H1 (cell line): ENCODE measurements around the gene BROX. TPM values are rescaled to one million over a fixed set of nuclear protein-coding genes. Genes with fewer than 3 reads are reported as not detected.
"Not testable (repeated sequence)": the region's sequence is repeated elsewhere in the genome, so short reads cannot be mapped to it uniquely, and the experiment has no call there.

Experiments used
- CTCF ChIA-PET: fragments of 300-600 bp; sonication (Branson Sonifier 250); formaldehyde crosslinking; loops from one replicate; lab custom pipeline; 2021; ENCODE audit not compliant: partially characterized antibody; lab: Charles Lee
- POLR2A ChIA-PET: fragments of 300-600 bp; sonication (Branson Sonifier 250); formaldehyde crosslinking; loops from one replicate; lab custom pipeline; 2021; ENCODE audit warnings: inconsistent platforms; ENCODE audit not compliant: partially characterized antibody; lab: Charles Lee
- DNase-seq, 2 experiments: peaks; one replicate each; pipeline versions ENCODE4 v3.0.0 to v3.0.0-alpha.2; 2010 to 2022; ENCODE audit warnings: low spot score in 2 of 2, low read depth in 1 of 2, mixed read lengths in 1 of 2
- FAIRE-seq: peaks from 2 replicates; lab custom pipeline; 2011; peaks lifted over from hg19 to GRCh38; lab: Jason Lieb, UNC
- H2AFZ ChIP-seq: 2 replicates; pipeline ENCODE4 v1.8.1; 2012; ENCODE audit warnings: low read length, inconsistent platforms
- H2AK5ac ChIP-seq: 2 replicates; pipeline ENCODE4 v1.6.1; 2013; ENCODE audit warnings: low read depth, low read length
- H2BK120ac ChIP-seq: replicated peaks from 2 replicates; pipeline ENCODE3; 2013; ENCODE audit warnings: low read depth, low read length, inconsistent platforms
- H2BK12ac ChIP-seq: 2 replicates; pipeline ENCODE4 v1.6.1; 2013; ENCODE audit warnings: low read depth, low read length
- H2BK15ac ChIP-seq: 2 replicates; pipeline ENCODE4 v1.6.1; 2013; ENCODE audit warnings: low read length
- H2BK20ac ChIP-seq: 2 replicates; pipeline ENCODE4 v1.6.1; 2013; ENCODE audit warnings: low read length
- H2BK5ac ChIP-seq: 2 replicates; pipeline ENCODE4 v1.6.1; 2013; ENCODE audit warnings: low read depth, low read length
- H3K14ac ChIP-seq: 2 replicates; pipeline ENCODE4 v1.6.1; 2013; ENCODE audit warnings: inconsistent platforms; ENCODE audit not compliant: insufficient read length
- H3K18ac ChIP-seq: 2 replicates; pipeline ENCODE4 v1.6.1; 2013; ENCODE audit warnings: low read length; ENCODE audit errors: extremely low read depth
- H3K23ac ChIP-seq: 2 replicates; pipeline ENCODE4 v1.6.1; 2013; ENCODE audit warnings: inconsistent platforms; ENCODE audit not compliant: insufficient read length
- H3K23me2 ChIP-seq: 2 replicates; pipeline ENCODE4 v1.6.1; 2013; ENCODE audit warnings: low read depth, low read length
- H3K27ac ChIP-seq: 2 replicates; pipeline ENCODE4 v1.6.1; 2011; ENCODE audit warnings: low read depth, low read length, inconsistent platforms
- H3K27me3 ChIP-seq, 4 experiments: replicated peaks in 1 of 4; 1 replicate in 1 of 4; 2 replicates in 3 of 4; pipeline versions ENCODE4 v1.6.1 to v1.8.1; 2011 to 2013; ENCODE audit warnings: low read length in 3 of 4, mild to moderate bottlenecking in 3 of 4, inconsistent platforms in 2 of 4, mixed read lengths in 2 of 4, moderate library complexity in 1 of 4; ENCODE audit not compliant: control insufficient read depth in 3 of 4, insufficient read depth in 3 of 4; ENCODE audit errors: extremely low read depth in 1 of 4
- H3K36me3 ChIP-seq, 4 experiments: 2 replicates each; pipeline versions ENCODE4 v1.6.1 to v1.8.1; 2011 to 2013; ENCODE audit warnings: mild to moderate bottlenecking in 4 of 4, low read length in 3 of 4, moderate library complexity in 2 of 4, control low read depth in 1 of 4, inconsistent platforms in 1 of 4; ENCODE audit not compliant: insufficient read depth in 4 of 4, control insufficient read depth in 2 of 4
- H3K4ac ChIP-seq: replicated peaks from 2 replicates; pipeline ENCODE3; 2013; ENCODE audit warnings: low read length, low read depth, mixed read lengths, inconsistent platforms; ENCODE audit not compliant: insufficient read length
- H3K4me1 ChIP-seq, 4 experiments: replicated peaks in 1 of 4; 1 replicate in 1 of 4; 2 replicates in 3 of 4; pipeline versions ENCODE4 v1.6.1 to v1.8.1; 2011 to 2013; ENCODE audit warnings: low read length in 3 of 4, inconsistent platforms in 2 of 4, mixed read lengths in 1 of 4; ENCODE audit not compliant: insufficient read depth in 4 of 4, control insufficient read depth in 3 of 4
- H3K4me2 ChIP-seq, 2 experiments: 2 replicates each; pipeline versions ENCODE4 v1.6.1 to v1.8.1; 2011 to 2013; ENCODE audit warnings: low read depth in 2 of 2, low read length in 2 of 2, control low read depth in 1 of 2, inconsistent platforms in 1 of 2, mild to moderate bottlenecking in 1 of 2; ENCODE audit not compliant: insufficient read depth in 1 of 2
- H3K4me3 ChIP-seq, 4 experiments: fragments of 200-600, 300-600 bp in 1 of 4; sonication (generic), shearing (Covaris generic), sonication (Bioruptor Twin) in 1 of 4; 2 replicates each; pipeline versions ENCODE4 v1.5.1 to v1.8.1; 2011 to 2016; ENCODE audit warnings: low read length in 4 of 4, low read depth in 3 of 4, control low read depth in 2 of 4, inconsistent platforms in 2 of 4, mild to moderate bottlenecking in 2 of 4, mixed read lengths in 1 of 4, moderate library complexity in 1 of 4; ENCODE audit not compliant: insufficient read depth in 2 of 4; ENCODE audit errors: extremely low read depth in 1 of 4
- H3K56ac ChIP-seq: replicated peaks from 2 replicates; pipeline ENCODE3; 2013; ENCODE audit warnings: low read depth, mild to moderate bottlenecking, mixed read lengths, low read length, inconsistent platforms; ENCODE audit not compliant: insufficient read length
- H3K79me1 ChIP-seq: 2 replicates; pipeline ENCODE4 v1.6.1; 2013; ENCODE audit warnings: low read depth, low read length, control low read depth
- H3K79me2 ChIP-seq, 2 experiments: 2 replicates each; pipeline versions ENCODE4 v1.6.1 to v1.8.1; 2012 to 2013; ENCODE audit warnings: low read length in 2 of 2, mild to moderate bottlenecking in 2 of 2, inconsistent platforms in 1 of 2; ENCODE audit not compliant: insufficient read depth in 2 of 2, control insufficient read depth in 1 of 2
- H3K9ac ChIP-seq, 4 experiments: replicated peaks in 1 of 4; 1 replicate in 1 of 4; 2 replicates in 3 of 4; pipeline versions ENCODE4 v1.6.1 to v1.8.1; 2011 to 2013; ENCODE audit warnings: low read depth in 3 of 4, low read length in 3 of 4, control low read depth in 2 of 4, mild to moderate bottlenecking in 2 of 4, moderate library complexity in 2 of 4, inconsistent platforms in 1 of 4; ENCODE audit errors: extremely low read depth in 1 of 4
- H3K9me3 ChIP-seq, 2 experiments: 2 replicates each; pipeline versions ENCODE4 v1.6.1 to v1.8.1; 2012 to 2013; ENCODE audit warnings: mild to moderate bottlenecking in 2 of 2, moderate library complexity in 2 of 2, control low read depth in 1 of 2, inconsistent platforms in 1 of 2, low read depth in 1 of 2, low read length in 1 of 2, mixed read lengths in 1 of 2; ENCODE audit not compliant: insufficient read depth in 2 of 2
- H4K20me1 ChIP-seq, 2 experiments: replicated peaks in 1 of 2; 2 replicates each; pipeline versions ENCODE3 to v1.8.1; 2011 to 2013; ENCODE audit warnings: inconsistent platforms in 2 of 2, low read length in 2 of 2, mild to moderate bottlenecking in 1 of 2; ENCODE audit not compliant: insufficient read depth in 2 of 2, control insufficient read depth in 1 of 2
- H4K5ac ChIP-seq: 2 replicates; pipeline ENCODE4 v1.6.1; 2013; ENCODE audit warnings: low read length, low read depth, mixed read lengths, inconsistent platforms; ENCODE audit not compliant: insufficient read length
- H4K8ac ChIP-seq: 2 replicates; pipeline ENCODE4 v1.8.0; 2013; ENCODE audit warnings: mild to moderate bottlenecking, moderate library complexity, low read length, inconsistent platforms; ENCODE audit not compliant: insufficient read depth; ENCODE audit errors: extremely low read depth
- H4K91ac ChIP-seq: replicated peaks from 2 replicates; pipeline ENCODE3; 2013; ENCODE audit warnings: low read length, mixed read lengths, inconsistent platforms; ENCODE audit not compliant: insufficient read length
- CEBPB ChIP-seq: IDR thresholded peaks from 2 replicates; pipeline ENCODE4 v1.6.1; 2012; ENCODE audit warnings: low read depth, low read length
- WGBS, 2 experiments: shearing (Covaris generic) in 1 of 2; methylation state at CpG; one replicate each; pipeline versions ENCODE4 v1.1.6 to v1.1.7; 2013 to 2015; ENCODE audit warnings: low lambda C conversion rate in 2 of 2, mixed read lengths in 2 of 2, inconsistent platforms in 1 of 2, low coverage in 1 of 2, missing lambda C conversion rate in 1 of 2; ENCODE audit not compliant: insufficient replicate concordance in 2 of 2, insufficient coverage in 1 of 2, insufficient read length in 1 of 2; ENCODE audit errors: extremely low coverage in 1 of 2, missing lambda C conversion rate in 1 of 2; 5-methylcytosine and 5-hydroxymethylcytosine counted together
- polyA plus RNA-seq, 7 experiments: library from polyadenylated mRNA; depleted of rRNA in 3 of 7; stranded (reverse) in 5 of 7; unstranded in 2 of 7; fragments of >200 nt in 5 of 7; fragments of 200-250 nt in 2 of 7; gene quantifications; 1 replicate in 5 of 7; 2 replicates in 1 of 7; 4 replicates in 1 of 7; pipeline versions ENCODE4 v1.2.1 to v1.2.3, GENCODE V29; 2011 to 2013; ENCODE audit warnings: missing spikeins in 2 of 7, mixed read lengths in 2 of 7
- total RNA-seq: library from RNA; stranded (reverse); fragmentation: NEBNext Ultra II Directional; extraction: Animal tissue kit (Norgen Biotek cat#: 25700); gene quantifications from 2 replicates; pipeline ENCODE4 v1.2.1, GENCODE V29; 2021

Gene BROX
- total and polyA plus RNA-seq, 2 of the 8 experiments (the other 6 are each of a cell fraction or from before 2014, with no cell fraction given), result 3.8 to 26.7 TPM

DNA sequence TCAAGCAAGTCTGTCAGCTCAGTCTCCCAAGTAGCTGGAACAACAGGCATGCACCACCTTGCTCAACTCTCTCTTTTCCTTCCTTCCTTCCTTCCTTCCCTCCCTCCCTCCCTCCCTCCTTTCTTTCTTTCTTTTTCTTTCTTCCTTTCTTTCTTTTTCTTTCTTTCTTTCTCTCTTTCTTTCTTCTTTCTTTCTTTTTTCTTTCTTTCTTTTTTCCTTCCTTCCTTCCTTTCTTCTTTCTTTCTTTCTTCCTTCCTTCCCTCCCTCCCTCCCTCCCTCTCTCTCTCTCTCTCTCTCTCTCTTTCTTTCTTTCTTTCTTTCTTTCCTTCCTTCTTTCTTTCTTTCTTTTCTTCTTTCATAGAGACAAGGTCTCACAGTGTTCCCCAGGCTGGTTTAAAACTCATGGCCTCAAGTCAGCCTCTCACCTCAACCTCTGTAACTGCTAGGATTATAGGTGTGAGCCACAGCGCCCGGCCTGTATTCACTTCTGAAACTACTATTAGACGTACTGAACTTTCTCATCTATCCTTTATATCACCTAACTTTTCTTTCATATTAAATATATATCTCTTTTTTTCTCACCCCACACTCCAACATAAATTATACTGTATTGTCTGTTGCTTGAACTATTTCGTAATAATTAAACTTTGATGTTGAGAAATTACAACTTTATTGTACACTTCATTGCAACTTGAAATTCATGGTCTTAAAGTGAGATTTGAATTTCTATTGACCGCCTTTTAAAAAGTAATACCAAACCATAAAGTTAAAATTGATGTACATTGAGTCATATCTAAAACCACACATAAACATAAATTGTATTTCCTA is 29.5 kb downstream of the BROX start:
- H2AFZ ChIP-seq, H4K91ac ChIP-seq, H3K23ac ChIP-seq, H2BK5ac ChIP-seq, H2BK15ac ChIP-seq, DNase-seq, H3K23me2 ChIP-seq, H3K4me1 ChIP-seq, H2BK12ac ChIP-seq, H3K4ac ChIP-seq, H3K9ac ChIP-seq, H3K79me2 ChIP-seq, CTCF ChIA-PET, H3K36me3 ChIP-seq, H4K5ac ChIP-seq, H4K8ac ChIP-seq, H3K4me2 ChIP-seq, H3K27me3 ChIP-seq, H3K56ac ChIP-seq, H4K20me1 ChIP-seq, H3K9me3 ChIP-seq, H3K27ac ChIP-seq, FAIRE-seq, H3K18ac ChIP-seq, H2BK20ac ChIP-seq, H3K14ac ChIP-seq, H2AK5ac ChIP-seq, POLR2A ChIA-PET, H3K79me1 ChIP-seq, H2BK120ac ChIP-seq, H3K4me3 ChIP-seq: not testable (repeated sequence)
- WGBS, 2 experiments, result 86 to 100% methylated on average over 1 to 5 of the region's 5 CpGs
- TF ChIP-seq CEBPB, result peak; percentile 36; the same call in 1 of the 2 replicates
